HG03025 (cell line): Measurements from ENCODE around the gene CCNA2.
A peak's percentile ranks its signal among the peaks of the same experiment; 100 is the strongest.

Experiments used
- ATAC-seq: cut with Tn5 transposase; IDR thresholded peaks from one replicate; pipeline ENCODE4 v1.9.1; 2021; ENCODE audit warnings: mild to moderate bottlenecking, moderate library complexity; ENCODE audit not compliant: unreplicated experiment, low FRiP score

The CCNA2 gene

DNA sequence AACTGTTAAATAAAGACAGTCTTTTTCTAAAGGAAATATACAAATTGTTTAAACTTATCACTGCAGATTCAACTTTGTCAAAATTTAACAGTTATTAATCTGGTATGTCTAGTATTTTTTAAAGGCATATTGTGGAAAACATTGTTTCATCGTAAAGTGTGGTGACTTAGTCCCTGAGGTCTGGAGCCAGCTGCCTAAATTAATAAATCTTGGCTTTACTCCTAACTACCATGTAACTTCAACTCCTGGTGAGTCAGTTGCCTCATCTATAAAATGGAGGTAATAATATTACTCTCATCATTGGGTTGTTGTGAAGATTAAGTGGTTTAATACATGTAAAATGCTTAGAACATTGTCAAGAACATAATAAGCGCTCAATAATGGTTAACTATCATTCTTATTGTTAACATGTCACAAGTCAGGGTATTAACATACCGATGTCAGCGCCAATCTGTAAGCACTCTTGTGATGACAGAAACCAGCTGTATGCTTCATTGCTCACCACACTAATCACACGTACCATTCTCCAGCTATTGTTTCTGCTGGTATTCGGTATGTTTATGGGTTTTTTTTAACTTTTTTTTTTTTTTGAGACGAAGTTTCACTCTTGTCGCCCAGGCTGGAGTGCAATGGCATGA, 44.6 kb downstream of the CCNA2 start:
- no peak for ATAC-seq

DNA sequence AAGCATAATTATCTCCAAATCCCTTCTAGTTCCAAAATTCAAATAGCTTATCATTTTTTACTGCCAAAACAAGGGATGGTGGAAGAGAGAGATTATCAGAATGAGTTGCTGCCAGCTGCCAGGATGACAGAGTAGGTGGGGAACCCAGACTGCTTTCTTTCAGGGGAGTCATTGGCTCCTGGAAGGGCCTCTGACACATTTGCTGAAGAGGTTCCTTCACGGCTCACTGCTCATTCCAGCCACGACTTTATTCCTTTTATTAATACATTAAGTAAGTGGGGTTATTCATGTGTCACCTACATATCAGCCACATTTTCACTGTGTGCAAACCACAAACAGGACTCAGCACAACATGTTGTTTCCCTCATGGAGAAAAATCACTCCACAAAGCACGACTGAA, 46.1 kb downstream of the CCNA2 start:
- peak; percentile 43 for ATAC-seq

DNA sequence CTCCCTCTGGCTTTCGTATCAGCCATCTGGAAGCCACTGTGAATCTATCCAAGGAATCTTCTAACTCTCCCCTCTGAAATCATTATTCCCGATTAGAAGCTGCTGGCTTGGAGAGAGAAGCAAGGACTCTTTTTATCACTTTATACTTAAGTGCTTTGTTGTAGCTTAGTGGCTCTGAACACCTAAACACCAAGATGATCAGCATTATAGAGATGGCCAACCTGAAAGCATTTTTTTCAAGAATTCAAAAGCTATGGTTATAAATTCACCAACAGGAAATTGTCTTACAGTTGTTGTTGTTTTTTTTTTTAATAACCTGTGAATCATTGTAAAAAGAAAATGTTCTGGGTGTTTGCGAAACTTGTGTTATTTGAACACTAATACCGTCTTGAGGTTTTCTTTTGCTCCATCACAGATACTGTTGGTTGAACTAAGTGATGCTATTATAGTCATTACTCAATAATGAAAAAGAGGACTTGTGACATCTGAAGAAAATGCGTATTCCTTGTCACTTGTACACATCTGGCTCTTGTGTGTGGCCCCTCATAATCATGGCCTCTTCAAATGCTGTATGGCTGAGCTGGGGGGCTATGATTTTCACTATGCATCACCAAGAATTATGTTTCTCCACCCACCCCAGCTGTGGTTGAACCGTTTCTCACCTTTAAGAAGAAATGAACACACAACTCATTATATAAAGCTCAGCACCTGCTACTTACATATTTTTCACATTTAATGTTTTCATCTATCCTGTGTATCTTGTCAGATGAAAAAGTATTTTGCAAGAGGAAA, 46.9 kb downstream of the CCNA2 start:
- no peak for ATAC-seq

DNA sequence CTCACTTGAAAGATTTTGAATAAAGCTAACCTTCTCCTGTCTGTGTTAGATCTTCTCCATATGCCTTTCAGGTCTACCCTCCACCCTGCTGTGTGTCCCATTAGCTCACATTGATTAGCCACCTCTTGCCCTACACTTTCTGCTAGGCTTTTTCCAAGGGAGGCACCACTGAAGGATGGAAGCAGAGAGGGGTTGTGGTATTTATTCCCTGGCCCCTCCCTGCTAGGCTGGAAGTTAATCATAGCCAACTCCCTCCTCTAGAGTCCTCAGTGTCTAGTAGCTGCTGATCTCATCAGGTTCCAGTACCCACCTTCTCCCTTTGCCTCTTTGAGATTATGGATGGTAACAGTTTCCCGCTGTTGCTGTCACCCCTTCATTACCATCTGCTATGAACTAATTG, 49.8 kb downstream of the CCNA2 start:
- no peak for ATAC-seq

DNA sequence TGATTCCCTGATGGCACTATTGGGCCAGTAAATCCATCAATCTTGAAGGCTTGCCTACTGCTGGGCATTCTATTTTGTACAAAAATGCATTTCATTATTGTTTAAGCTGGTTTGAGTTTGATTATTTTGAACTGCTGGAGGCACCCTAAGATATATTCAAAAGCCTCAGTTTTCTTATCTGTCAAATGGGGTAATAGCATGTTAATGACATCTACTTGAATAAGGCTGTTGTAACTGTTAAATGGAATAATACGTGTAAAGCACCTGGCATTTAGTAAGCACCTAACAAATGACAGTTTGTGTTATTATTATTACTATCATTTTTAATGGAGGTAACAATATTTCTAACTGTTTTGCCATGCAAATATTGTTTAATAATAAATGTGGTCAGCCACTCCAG, 51.8 kb downstream of the CCNA2 start:
- ATAC-seq = no peak

DNA sequence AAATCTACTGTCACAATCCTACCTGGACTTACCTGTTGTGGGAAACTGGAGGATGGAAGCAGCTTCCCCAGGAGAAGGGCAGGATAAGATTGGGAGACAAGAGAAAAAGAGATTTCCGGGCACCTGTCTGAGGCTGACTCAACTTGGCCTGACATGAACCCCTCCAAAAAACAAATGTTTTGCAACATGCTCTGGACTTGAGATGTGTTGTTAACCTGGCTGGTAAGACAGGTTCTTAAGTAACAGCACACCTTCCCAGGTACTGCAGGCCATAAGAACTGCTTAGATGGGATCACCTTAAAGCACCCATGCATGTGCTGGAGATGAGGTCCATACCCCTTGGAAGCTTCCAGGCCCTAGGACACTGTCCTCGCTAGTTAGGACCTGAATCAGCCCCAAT, 54.3 kb downstream of the CCNA2 start:
- ATAC-seq = no peak

DNA sequence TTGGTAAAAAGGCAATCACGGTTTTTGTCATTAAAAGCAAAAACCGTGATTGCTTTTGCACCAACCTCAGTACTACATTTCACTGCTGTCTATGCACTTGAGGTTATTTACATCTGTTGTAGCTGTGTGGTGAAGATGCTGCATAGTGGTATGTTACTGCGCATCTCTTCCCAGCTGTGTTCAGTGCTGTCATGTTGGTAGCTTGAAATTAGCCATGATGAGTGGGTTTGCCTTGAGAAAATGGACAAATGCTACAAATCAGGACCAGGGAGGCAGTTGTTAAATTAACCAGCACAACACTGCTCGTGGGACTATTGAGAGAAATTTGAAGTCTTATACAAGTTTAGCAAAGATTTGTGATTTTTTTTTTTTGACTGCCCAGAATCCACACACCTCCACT, 56.5 kb downstream of the CCNA2 start:
- ATAC-seq = no peak
